ENCODE results near the gene KANSL2.

DNA sequence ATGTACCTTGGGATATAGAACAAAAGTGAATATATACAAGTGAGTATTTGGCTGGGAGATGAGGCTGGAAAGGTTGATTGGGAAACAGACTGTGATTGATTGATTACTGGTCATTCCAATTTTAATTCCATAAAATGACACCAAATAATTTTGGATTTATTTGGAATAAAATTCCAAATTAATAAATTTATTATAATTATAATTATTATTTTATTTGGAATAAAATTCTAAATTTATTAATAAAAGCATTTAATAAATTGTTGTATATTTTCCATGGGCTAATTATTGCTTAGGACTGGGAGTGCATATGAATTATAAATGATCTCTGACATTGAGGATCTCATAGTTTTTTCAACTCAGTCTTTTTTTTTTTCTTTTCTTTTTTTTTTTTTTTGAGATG lies 51.7 kb downstream of the KANSL2 start:
- TF ChIP-seq, protein P1, sequence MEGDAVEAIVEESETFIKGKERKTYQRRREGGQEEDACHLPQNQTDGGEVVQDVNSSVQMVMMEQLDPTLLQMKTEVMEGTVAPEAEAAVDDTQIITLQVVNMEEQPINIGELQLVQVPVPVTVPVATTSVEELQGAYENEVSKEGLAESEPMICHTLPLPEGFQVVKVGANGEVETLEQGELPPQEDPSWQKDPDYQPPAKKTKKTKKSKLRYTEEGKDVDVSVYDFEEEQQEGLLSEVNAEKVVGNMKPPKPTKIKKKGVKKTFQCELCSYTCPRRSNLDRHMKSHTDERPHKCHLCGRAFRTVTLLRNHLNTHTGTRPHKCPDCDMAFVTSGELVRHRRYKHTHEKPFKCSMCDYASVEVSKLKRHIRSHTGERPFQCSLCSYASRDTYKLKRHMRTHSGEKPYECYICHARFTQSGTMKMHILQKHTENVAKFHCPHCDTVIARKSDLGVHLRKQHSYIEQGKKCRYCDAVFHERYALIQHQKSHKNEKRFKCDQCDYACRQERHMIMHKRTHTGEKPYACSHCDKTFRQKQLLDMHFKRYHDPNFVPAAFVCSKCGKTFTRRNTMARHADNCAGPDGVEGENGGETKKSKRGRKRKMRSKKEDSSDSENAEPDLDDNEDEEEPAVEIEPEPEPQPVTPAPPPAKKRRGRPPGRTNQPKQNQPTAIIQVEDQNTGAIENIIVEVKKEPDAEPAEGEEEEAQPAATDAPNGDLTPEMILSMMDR (IDR thresholded peaks at IDR 0.05; ENCODE audit: poor library complexity, severe bottlenecking), result no peak
- TF ChIP-seq EP300 (conservative IDR thresholded peaks at IDR 0.05; ENCODE audit: poor library complexity, severe bottlenecking), result no peak
